ENCODE data around the gene EQTN.

- TF ChIP-seq POLR2AphosphoS5 (IDR thresholded peaks at IDR 0.05; ENCODE audit: borderline replicate concordance, low read depth, low read length), result no peak
- TF ChIP-seq EZH2 (IDR thresholded peaks at IDR 0.05), result no peak
- TF ChIP-seq FOXP2 (optimal IDR thresholded peaks at IDR 0.05; ENCODE audit: control extremely low read depth, extremely low read length, insufficient read depth), result no peak
These were observed 48.2 kb downstream of the EQTN start for GRCh38 chr9:27248702-27249101.

Measured in SK-N-MC (cell line).